Breast epithelium (tissue), 4 donors: ENCODE data around the gene SEMA6D. TPM values are rescaled to one million over a fixed set of nuclear protein-coding genes. Genes with fewer than 3 reads are reported as not detected.

Experiments used
- DNase-seq, 2 donors: peaks; one replicate each; pipeline ENCODE4 v3.0.0-alpha.2; 2019; ENCODE audit warnings: low spot score in 2 of 2
- H3K27ac ChIP-seq, 2 donors: fragments of 200-600 bp; sonication (generic) in 1 of 2; one replicate each; pipeline ENCODE4 v1.5.1; 2016 to 2019; ENCODE audit warnings: mild to moderate bottlenecking in 1 of 2
- H3K27me3 ChIP-seq, 2 donors: fragments of 200-600 bp; sonication (generic) in 1 of 2; one replicate each; pipeline versions ENCODE4 v1.5.1 to v1.6.0; 2017 to 2019; ENCODE audit warnings: control low read depth in 1 of 2, mild to moderate bottlenecking in 1 of 2
- H3K36me3 ChIP-seq: fragments of 200-600 bp; one replicate; pipeline ENCODE4 v1.5.1; 2019
- H3K4me1 ChIP-seq, 2 donors: fragments of 200-600 bp; sonication (generic); one replicate each; pipeline ENCODE4 v1.5.1; 2016 to 2019; ENCODE audit warnings: control low read depth in 1 of 2
- H3K4me3 ChIP-seq, 3 donors: fragments of 200-600 bp; sonication (generic); 1 replicate in 2 of 3; 2 replicates in 1 of 3; pipeline ENCODE4 v1.5.1; 2016 to 2019; ENCODE audit warnings: mild to moderate bottlenecking in 3 of 3, moderate library complexity in 2 of 3
- H3K9me3 ChIP-seq, 2 donors: fragments of 200-600 bp; sonication (generic) in 1 of 2; one replicate each; pipeline ENCODE4 v1.5.1; 2016 to 2019; ENCODE audit warnings: control low read depth in 1 of 2
- POLR2A ChIP-seq: fragments of 450-650 bp; IDR thresholded peaks from one replicate; pipeline ENCODE4 v1.6.1; 2016; ENCODE audit warnings: antibody characterized with exemption, mild to moderate bottlenecking, moderate library complexity
- POLR2AphosphoS5 ChIP-seq, 3 donors: sonication (generic); formaldehyde crosslinking; IDR thresholded peaks; one replicate each; pipeline ENCODE4 v1.6.1; 2017; ENCODE audit warnings: antibody characterized with exemption in 3 of 3
- intact Hi-C: fragments of 100-400 bp; cut with DNase I; formaldehyde crosslinking; loops from one replicate; pipeline ENCODE4 v1.15.1; 2023; ENCODE audit warnings: low total_unique reads
- total RNA-seq, 3 donors: library from RNA; depleted of rRNA; stranded (reverse); fragments of >200 nt; gene quantifications; one replicate each; pipeline ENCODE4 v1.1.0, GENCODE V29; 2016
- TF ChIP-seq, protein P1 (sequence below), 3 donors: fragments of 450-650 bp; IDR thresholded peaks; one replicate each; pipeline ENCODE4 v1.5.1; 2016 to 2017; ENCODE audit warnings: antibody characterized with exemption in 3 of 3, mild to moderate bottlenecking in 3 of 3, moderate library complexity in 3 of 3

Gene SEMA6D
- total RNA-seq, 3 donors from 2014 or later = 3.0 to 22.8 (median 10.5) TPM

DNA sequence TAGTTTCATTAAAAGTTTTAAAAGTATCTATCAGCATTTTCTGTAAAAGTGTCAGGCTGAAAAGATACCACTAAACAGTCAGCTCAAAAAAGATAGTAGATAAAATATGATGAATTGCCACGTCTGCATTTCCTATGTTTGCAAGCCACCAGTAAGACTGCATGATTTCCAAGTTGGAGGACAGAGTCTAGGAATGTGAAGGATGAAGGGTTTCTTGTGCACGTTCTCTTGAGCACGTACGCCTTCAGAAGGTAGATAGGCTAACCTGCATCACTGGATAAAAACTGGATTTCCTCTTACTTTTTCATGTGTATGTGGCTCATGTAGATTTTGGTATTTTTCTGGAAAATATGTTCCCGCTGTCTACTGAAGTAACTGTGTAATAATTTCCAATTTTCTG is 9.9 kb upstream of the SEMA6D start:
- no peaks in the 10 kb centered on the region for H3K27me3 ChIP-seq
- no peak overlapping the region for H3K27ac ChIP-seq
- no peak overlapping the region for H3K4me3 ChIP-seq
- no peaks in the 10 kb centered on the region for H3K9me3 ChIP-seq
- no peaks in the 10 kb centered on the region for H3K36me3 ChIP-seq
- no peak for DNase-seq
- intact Hi-C loops = no loop called here
- no peaks in the 10 kb centered on the region for H3K4me1 ChIP-seq
- TF ChIP-seq POLR2A = no peak
- TF ChIP-seq POLR2AphosphoS5 (IDR thresholded peaks at IDR 0.05) = no peak
- TF ChIP-seq, protein P1, sequence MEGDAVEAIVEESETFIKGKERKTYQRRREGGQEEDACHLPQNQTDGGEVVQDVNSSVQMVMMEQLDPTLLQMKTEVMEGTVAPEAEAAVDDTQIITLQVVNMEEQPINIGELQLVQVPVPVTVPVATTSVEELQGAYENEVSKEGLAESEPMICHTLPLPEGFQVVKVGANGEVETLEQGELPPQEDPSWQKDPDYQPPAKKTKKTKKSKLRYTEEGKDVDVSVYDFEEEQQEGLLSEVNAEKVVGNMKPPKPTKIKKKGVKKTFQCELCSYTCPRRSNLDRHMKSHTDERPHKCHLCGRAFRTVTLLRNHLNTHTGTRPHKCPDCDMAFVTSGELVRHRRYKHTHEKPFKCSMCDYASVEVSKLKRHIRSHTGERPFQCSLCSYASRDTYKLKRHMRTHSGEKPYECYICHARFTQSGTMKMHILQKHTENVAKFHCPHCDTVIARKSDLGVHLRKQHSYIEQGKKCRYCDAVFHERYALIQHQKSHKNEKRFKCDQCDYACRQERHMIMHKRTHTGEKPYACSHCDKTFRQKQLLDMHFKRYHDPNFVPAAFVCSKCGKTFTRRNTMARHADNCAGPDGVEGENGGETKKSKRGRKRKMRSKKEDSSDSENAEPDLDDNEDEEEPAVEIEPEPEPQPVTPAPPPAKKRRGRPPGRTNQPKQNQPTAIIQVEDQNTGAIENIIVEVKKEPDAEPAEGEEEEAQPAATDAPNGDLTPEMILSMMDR (IDR thresholded peaks at IDR 0.05) = no peak

DNA sequence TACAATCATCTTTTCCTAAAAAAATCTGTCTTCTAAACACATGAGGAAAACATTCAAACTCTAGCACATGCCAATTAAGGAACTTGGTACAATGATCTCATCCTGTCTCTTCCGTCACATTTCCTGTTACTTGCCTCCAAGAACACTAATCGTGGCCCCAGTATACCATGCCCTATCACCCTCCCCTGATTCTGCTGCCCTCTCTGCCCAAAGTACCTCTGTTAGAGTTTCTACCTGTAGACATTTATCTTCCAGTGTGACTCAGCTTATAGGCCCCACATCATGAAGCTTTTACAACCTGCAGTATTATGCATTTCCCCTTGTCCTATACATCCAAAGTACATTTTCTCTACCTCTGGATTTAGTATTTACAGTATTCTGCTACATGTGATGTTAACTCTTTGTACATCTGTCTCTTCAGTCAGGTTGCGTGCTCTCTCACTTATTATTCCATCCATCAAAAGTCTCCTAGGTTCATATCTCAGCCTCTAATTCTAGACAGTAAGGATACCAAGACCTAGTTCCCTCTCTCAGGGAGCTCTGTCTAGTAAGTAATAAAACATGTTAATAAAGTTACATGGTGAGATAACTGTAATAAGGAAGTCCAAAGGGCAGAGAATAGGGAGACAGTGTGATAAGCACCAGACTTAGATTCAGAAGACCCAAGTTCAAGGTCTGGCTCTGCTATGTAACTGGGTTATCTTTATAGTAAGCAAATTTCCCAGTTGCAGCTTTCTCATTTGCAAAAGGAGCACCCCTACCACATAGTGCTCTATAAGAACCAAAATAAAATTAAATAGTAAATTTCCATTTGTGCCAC is 8.9 kb upstream of the SEMA6D start:
- no peaks in the 10 kb centered on the region for H3K27me3 ChIP-seq
- no peaks in the 10 kb centered on the region for H3K4me1 ChIP-seq
- intact Hi-C loops = no loop called here
- TF ChIP-seq POLR2A = no peak
- TF ChIP-seq, protein P1 (IDR thresholded peaks at IDR 0.05) = no peak
- no peak for TF ChIP-seq POLR2AphosphoS5 (IDR thresholded peaks at IDR 0.05)
- no peak for DNase-seq
- no peaks in the 10 kb centered on the region for H3K9me3 ChIP-seq
- no peaks in the 10 kb centered on the region for H3K36me3 ChIP-seq
- H3K27ac ChIP-seq = no peak overlapping the region
- H3K4me3 ChIP-seq = no peak overlapping the region

DNA sequence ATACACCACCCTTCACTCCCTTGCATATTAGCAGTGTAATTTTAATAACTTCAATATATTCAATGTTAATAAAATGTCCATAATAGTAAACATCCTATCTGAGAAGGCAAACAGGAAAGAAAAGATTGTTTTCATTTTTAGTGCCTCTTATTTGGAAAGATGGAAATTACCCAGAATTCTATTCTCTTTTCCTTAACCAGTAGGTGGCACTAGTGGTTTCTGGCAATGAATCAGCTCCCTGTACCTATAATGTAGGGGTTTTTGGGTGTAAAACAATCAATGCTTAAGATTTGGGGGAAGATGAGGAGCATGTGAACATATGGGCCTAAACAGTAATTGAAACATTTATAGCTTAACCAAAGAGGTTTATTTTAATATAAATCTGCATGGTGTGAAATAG is 5.7 kb upstream of the SEMA6D start:
- Histone ChIP-seq H3K27ac (no peak overlapping the region), H3K4me1 (no peaks in the 10 kb centered on the region), H3K4me3 (no peak overlapping the region), H3K9me3 (no peaks in the 10 kb centered on the region), H3K36me3 (no peaks in the 10 kb centered on the region), H3K27me3 (no peaks in the 10 kb centered on the region)
- DNase-seq = no peak
- TF ChIP-seq, protein P1 (IDR thresholded peaks at IDR 0.05) = peak in 2 of 3 donors; percentile 19 to 21
- no peak for TF ChIP-seq POLR2AphosphoS5 (IDR thresholded peaks at IDR 0.05)
- intact Hi-C loops = loop anchor here (10.0 kb wide), 1 partner anchor 273 kb away; no protein-coding TSS in a partner anchor

DNA sequence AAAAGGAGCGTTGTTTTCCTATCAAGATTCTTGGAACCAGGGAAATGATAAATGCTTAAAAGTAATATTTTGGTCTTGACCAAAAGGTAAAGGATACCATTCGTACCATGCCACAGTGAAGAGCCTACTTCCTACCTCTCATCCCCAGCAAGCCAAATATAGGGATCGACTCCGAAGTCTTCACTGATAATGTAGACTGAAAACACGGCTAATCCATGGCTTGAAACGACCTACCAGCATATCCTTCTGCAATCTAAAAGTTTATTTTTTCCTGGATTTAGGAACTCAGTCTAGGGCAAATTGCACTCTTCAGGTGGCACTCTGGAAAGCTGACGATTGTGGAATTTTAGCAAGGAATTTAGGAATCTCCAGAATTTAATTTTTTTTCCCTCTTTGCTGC is 1.9 kb upstream of the SEMA6D start:
- intact Hi-C loops = loop anchor here (10.0 kb wide), 1 partner anchor 269 kb away; no protein-coding TSS in a partner anchor
- TF ChIP-seq, protein P1 (IDR thresholded peaks at IDR 0.05) = no peak
- TF ChIP-seq POLR2AphosphoS5 (IDR thresholded peaks at IDR 0.05) (no peak), POLR2A (no peak)
- Histone ChIP-seq H3K27ac (peak overlapping the region in 1 of 2 donors; percentile 91), H3K36me3 (no peaks in the 10 kb centered on the region), H3K4me1 (no peaks in the 10 kb centered on the region), H3K27me3 (peaks cover 0 to 10% of the 10 kb centered on the region in 2 donors), H3K4me3 (peak overlapping the region in 1 of 3 donors; percentile 83), H3K9me3 (no peaks in the 10 kb centered on the region)
- DNase-seq = no peak

DNA sequence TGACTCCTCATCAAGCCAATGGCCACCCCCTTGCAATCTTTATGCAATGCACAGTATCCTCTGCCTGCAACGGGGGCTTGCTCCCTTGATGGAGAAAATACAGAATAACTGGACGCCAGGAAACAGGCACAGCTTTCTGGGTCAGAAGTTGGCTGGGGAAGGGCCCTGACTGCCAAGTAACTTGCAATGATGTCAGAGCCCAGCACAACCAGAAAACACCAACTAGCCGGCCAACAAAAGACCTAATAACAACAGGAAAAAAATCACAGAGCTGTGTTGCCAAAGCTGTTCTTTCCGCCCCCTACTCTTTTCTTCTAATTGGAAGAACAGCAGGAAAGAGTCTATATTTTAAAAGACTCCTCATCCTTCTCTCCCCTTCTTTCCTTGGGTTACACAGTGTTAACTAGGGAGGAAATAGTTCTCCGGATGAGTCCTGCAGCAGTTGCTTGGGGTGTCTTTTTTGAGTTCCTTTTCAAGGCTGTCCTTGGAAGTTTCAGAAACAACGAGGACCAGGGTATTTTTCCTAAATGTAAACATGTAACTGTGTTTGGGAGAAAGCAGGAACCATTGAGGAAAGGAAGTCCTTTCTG is 1.4 kb upstream of the SEMA6D start:
- no peaks in the 10 kb centered on the region for H3K9me3 ChIP-seq
- no peaks in the 10 kb centered on the region for H3K4me1 ChIP-seq
- peak overlapping the region; percentile 40 to 91 for H3K27ac ChIP-seq
- intact Hi-C loops = loop anchor here (10.0 kb wide), 1 partner anchor 269 kb away; no protein-coding TSS in a partner anchor
- no peaks in the 10 kb centered on the region for H3K36me3 ChIP-seq
- TF ChIP-seq, protein P1 (IDR thresholded peaks at IDR 0.05) = no peak
- TF ChIP-seq POLR2AphosphoS5 (IDR thresholded peaks at IDR 0.05) = no peak
- TF ChIP-seq POLR2A = no peak
- H3K27me3 ChIP-seq = peaks cover 0 to 10% of the 10 kb centered on the region in 2 donors
- DNase-seq = no peak
- peak overlapping the region in 2 of 3 donors; percentile 73 to 83 for H3K4me3 ChIP-seq
